COR-L47 (cell line): ENCODE measurements around the gene BARX2.
"Not testable (repeated sequence)": the region's sequence is repeated elsewhere in the genome, so short reads cannot be mapped to it uniquely, and the experiment has no call there.

Source experiments
- DNase-seq: peaks from one replicate; lab custom pipeline; 2025; lab: John Stamatoyannopoulos, UW

Gene BARX2

DNA sequence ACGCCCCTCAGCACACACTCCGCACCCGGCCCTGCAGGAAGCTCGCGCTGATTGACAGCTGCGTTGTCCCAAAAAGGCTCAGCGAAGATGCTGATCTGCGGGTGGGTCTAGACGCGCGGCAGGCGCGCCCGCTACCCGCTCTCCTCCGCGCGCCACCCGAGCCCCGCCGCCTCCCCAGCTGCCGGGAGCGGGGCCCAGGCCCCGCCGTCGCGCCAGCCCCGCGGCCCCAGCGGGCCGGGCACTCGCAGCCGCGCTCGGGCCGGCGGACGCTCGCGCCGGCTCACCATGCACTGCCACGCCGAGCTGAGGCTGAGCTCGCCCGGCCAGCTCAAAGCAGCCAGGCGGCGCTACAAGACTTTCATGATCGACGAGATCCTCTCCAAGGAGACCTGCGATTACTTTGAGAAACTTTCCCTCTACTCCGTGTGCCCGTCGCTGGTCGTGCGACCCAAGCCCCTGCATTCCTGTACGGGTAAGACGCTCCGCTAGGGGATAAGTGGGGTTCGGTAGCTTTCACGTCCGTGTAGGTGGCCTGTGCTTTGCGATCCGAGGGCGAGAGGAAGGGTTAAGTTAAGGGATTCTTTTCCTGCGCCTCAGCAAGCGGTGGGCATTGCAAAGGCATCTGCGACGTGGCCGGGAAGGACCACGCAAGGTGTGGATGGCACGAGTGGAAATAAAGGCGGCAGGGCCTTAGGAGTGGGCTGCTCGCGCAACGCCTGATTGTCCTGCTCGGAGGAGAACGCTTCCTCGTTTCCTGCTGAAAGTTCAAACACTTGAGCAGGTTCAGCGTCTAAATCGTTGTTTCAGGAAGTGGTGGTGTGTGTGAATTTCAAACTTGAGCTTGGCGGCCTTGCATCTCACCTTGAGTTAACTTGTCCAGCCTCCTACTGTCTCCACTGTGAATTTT is at the start of gene BARX2:
Gene BARX2, plus strand, starts transcription at position 98 of the 907 bp plus-strand sequence. Its CDS starts 188 bp downstream, at position 286.
- DNase-seq = peak; percentile 33

GRCh38 chr11:129326921-129327320 is 48.7 kb upstream of the BARX2 start:
- no peak for DNase-seq

DNA sequence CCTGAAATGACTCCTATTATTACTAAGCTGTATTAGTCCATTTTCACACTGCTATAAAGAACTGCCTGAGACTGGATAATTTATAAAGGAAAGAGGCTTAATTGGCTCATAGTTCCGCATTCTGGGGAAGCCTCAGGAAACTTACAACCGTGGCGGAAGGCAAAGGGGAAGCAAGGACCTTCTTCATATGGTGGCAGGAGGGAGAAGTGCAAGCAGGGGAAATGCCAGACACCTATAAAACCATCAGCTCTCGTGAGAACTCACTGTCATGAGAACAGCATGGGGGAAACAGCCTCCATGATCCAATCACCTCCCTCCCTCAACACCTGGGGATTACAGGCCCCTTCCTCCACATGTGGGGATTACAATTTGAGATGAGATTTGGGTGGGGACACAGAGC is 47.9 kb upstream of the BARX2 start:
- DNase-seq = not testable (repeated sequence)

GRCh38 chr11:129328756-129329155 is 46.9 kb upstream of the BARX2 start:
- DNase-seq = no peak

GRCh38 chr11:129331217-129331616 is 44.4 kb upstream of the BARX2 start:
- no peak for DNase-seq

DNA sequence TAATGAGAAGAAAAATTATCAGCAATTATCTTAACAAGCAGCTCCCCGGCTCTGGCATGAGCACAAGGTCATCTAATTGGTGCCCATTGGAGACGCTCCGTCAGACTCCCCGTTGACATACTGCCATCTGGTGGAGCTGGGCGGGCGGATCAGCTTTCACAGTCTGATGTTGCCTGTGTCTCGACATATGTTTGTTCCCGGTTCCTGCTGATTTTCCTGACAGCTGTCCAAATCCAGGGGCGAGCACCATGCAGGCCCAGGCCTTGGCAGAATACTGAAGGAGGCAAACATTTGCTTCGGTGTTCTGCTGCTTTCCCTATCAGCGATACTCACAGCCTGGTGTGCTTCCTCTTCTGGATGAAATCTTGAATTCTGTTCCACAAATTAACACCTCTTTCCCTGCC is 43.8 kb upstream of the BARX2 start:
- peak; percentile 91 for DNase-seq

DNA sequence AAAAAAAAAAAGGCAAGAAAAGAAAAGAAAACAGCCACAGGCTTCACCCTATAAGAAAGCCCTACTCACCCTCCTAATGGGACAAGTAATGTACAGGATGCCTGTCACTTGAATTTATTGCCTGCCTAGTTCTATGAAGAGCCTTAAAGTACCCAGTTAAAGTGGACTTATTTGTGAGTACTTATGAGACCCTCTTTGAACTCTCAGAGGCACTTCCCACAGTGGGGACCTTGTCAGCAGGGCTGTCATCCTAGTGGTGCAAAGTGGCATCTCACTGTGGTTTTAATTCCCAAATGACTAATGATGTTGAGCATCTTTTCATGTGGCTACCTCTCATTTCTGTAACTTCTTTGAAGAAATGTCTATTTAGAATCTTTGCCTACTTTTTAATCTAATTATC is 41.8 kb upstream of the BARX2 start:
- DNase-seq = no peak

DNA sequence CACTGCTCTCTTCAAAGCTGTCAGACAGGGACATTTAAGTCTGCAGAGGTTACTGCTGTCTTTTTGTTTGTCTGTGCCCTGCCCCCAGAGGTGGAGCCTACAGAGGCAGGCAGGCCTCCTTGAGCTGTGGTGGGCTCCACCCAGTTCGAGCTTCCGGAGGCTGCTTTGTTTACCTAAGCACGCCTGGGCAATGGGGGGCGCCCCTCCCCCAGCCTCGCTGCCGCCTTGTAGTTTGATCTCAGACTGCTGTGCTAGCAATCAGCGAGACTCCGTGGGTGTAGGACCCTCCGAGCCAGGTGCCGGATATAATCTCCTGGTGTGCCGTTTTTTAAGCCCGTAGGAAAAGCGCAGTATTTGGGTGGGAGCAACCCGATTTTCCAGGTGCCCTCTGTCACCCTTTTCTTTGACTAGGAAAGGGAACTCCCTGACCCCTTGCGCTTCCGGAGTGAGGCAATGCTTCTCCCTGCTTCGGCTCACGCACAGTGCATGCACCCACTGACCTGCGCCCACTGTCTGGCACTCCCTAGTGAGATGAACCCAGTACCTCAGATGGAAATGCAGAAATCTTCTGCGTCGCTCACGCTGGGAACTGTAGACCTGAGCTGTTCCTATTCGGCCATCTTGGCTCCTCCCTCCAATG is 31.2 kb upstream of the BARX2 start:
- not testable (repeated sequence) for DNase-seq

DNA sequence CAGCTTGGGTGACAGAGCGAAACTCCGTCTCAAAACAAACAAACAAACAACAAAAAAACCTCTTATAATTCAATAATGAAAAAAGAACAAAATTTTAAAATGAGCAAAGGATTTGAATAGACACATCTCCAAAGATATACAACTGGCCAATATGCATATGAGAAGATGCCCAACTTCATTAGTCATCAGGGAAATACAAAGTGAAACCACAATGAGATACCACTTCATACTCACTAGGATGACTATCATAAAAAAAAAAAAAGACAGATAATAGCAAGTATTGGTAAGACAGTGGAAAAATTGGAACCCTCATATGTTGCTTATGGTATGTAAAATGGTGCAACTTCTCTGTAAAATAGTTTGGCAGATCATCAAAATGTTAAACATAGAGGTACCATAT is 28.7 kb upstream of the BARX2 start:
- no peak for DNase-seq

DNA sequence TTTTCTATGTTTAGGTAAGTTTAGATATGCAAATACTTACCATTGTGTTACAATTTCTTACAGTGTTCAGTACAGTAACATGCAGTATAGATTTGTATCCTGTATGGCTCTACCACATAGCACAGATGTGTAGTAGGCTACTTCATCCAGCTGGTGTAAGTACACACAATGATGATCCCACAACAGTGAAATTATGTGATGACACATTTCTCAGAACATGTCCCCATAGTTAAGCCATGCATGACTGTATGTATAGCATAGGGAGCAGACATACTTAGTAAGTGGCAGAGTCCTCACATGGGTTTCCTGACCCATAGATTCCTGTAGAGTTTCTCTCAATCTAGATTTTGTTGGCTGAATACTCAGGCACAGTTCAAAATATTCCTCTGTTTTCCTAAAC is 26.8 kb upstream of the BARX2 start:
- no peak for DNase-seq

DNA sequence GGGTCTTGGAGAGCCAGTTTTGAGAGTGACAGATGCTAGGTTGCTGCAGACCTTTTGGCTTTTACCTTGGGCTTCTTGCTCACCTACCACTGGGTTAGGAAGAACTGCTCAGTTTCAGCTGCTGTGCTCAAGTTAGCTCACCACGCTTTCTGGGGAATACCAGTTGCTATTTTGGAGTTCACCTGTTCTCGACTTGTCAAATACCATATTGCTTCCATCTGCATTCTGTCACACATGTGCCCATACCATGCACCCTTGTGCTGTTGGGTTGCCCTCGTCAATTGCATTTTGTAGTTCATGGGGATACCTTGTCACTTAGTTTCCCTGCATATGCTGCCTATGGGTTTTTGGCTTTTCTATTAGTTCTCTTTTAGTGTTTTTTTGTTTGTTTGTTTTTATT is 23.0 kb upstream of the BARX2 start:
- DNase-seq = no peak

DNA sequence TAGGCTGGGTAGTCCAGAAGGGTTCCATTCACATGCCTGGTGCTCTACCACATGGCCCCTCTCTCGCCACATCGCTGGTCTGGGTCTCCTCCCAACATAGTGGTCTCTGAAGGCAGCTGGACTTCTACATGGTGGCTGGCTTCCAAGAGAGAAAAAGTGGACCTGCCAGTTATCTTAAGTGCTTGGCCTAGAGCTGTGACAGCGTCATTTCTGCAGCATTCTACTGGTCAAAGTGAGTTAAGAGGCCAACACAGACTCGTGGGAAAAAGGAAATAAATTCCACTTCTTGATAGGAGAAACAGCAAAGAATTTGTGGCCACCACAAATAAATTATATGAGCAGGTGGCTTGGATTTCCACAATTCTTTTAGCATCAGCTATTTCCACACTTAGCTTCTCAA is 21.0 kb upstream of the BARX2 start:
- DNase-seq = no peak

DNA sequence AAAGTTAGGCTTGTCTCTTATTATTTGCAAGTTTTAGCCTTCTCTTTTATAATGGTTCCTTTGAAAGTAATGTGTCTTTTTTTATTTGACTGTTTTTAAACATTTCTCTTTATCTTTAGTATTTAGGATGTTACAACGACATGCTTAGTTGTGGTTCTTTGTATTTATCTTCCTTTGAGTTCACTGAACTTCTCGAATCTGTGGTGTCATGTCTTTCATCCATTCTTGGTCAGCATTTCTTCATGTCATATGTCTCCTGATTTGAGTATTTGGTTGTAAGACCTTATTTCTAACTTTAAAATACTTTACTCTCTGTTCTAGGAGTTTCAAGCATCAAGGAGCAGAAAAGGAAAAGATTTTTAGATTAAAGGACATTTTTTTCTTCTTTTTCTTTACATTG is 15.9 kb upstream of the BARX2 start:
- no peak for DNase-seq

- peak; percentile 71 for DNase-seq
Measured at GRCh38 chr11:129364143-129364654, 11.4 kb upstream of the BARX2 start.

DNA sequence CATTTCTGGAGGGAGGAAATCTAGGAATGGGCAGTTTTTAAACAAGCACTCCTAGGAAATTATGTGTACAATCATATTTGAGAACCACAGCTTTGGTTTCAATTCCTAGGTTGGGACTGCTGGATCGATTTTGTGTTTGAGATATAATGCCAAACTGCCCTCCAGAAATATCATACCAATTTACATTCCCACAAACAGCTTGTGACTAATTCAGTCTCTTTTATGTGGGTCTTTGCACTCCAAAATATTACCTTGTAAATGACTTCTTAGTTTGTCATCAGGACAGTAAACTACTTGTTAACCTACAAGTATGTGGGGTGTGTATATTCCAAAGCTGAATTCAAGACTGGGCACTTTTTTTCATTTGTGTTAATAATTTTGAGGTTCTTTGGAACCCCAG is 9.8 kb upstream of the BARX2 start:
- DNase-seq = no peak

DNA sequence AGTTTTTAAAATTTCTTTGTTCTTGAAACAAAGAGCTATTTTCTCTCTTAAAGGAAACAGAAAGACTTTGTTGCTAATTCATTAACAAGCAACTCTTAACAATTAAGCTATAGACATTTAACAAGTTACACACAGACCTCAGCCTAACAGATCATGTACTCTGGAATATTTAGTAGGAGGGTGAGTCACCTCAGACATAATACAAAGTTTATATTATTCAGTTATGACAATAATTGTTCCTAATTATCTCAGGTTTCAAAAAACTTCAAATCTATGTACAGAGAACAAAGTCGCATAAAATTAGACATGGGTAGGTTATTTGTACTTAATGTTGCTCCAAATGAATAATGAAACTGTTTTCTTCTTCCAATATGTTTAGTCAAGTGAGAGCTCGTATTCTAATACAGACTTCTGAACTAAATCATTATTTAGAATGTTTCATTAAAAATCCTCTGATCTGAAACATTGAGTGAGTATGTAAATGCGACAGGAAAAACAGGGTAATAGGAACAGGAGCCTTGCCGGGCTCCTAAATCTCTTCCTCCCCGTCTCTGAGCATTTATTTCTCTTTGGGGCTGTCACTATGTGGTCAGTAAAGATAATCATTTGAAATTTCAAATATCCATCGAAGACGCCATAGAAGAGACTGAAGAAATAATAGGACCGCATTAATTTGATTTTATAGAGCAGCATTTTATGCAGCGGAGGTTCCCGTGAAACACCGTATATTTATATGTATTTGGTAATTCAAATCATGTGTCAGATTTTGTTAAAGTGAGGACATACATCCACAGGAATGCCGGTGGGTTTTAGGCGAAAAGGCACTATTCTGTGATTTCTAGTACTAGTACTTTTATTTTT is 8.7 kb upstream of the BARX2 start:
- DNase-seq = no peak

DNA sequence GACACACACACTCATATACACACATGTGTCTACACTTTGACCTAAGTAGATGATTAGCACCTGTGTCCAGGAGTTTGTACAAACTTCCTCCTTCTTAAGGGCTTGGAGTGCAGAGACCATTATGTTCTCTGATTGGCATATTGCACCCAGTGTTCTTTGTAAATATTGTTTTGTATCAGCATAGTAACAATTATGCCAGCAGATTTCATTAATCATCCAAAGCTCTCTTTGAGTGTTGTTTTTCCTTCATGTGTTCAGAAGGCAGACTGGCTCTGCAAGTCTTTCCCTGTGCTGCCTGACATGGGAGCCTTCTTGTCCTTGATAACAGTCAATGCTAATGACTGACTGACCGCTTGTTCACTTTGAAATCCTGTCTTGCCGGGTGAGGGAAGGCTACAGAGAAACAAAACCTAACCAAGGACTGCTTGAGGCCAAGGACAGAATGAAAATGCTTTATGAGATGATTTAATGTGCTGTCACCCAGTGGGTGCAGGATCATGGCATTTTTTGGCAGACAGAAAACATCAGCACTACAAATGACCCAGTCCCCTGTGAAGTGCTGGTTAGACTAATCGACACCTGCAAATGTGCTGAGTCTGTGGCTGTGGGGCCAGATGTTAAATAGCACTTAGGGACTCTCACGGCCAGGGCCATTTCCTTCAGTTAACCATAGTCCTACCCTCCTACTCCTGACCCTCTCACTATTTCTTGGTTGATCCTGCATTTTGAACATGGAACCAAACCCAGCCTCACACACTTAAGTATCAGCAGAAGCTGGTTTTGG is 6.6 kb upstream of the BARX2 start:
- peak; percentile 2 for DNase-seq

GRCh38 chr11:129370715-129371114 is 4.9 kb upstream of the BARX2 start:
- DNase-seq = no peak

- no peak for DNase-seq
Measured at GRCh38 chr11:129372609-129373488, 2.8 kb upstream of the BARX2 start.

- no peak for DNase-seq
Measured at GRCh38 chr11:129373489-129373953, 2.1 kb upstream of the BARX2 start.
